ENCODE results near the gene KIF18B. TPM values are rescaled to one million over a fixed set of nuclear protein-coding genes. Genes with fewer than 3 reads are reported as not detected.

The KIF18B gene
- total RNA-seq, 3 donors from 2014 or later = 0.15 to 0.64 TPM; not detected in 1

GRCh38 chr17:44934745-44935105, 12.8 kb downstream of the KIF18B start:
- H3K36me3 ChIP-seq = no peaks in the 10 kb centered on the region
- no peaks in the 10 kb centered on the region for H3K27me3 ChIP-seq
- no peaks in the 10 kb centered on the region for H3K4me1 ChIP-seq
- H3K27ac ChIP-seq = no peak overlapping the region
- intact Hi-C loops (cut with DNase I; ENCODE audit: low total_unique reads) = no loop called here
- H3K9me3 ChIP-seq = peaks cover 0 to 4% of the 10 kb centered on the region in 2 donors
- no peak for TF ChIP-seq POLR2AphosphoS5 (IDR thresholded peaks at IDR 0.05)
- TF ChIP-seq POLR2A (IDR thresholded peaks at IDR 0.05) = no peak
- TF ChIP-seq CTCF (IDR thresholded peaks at IDR 0.05) = no peak
- no peak for DNase-seq (ENCODE audit: low spot score in 2 of 2)
- no peak overlapping the region for H3K4me3 ChIP-seq

- no peaks in the 10 kb centered on the region for H3K4me1 ChIP-seq
- intact Hi-C loops (cut with DNase I; ENCODE audit: low total_unique reads) = no loop called here
- no peaks in the 10 kb centered on the region for H3K36me3 ChIP-seq
- TF ChIP-seq POLR2AphosphoS5 (IDR thresholded peaks at IDR 0.05) (no peak), CTCF (IDR thresholded peaks at IDR 0.05) (no peak), POLR2A (IDR thresholded peaks at IDR 0.05) (no peak)
- DNase-seq (ENCODE audit: low spot score in 2 of 2) = no peak
- H3K4me3 ChIP-seq = no peak overlapping the region
- peaks cover 0 to 4% of the 10 kb centered on the region in 2 donors for H3K9me3 ChIP-seq
- H3K27me3 ChIP-seq = no peaks in the 10 kb centered on the region
- no peak overlapping the region for H3K27ac ChIP-seq
These were observed 13.5 kb downstream of the KIF18B start for GRCh38 chr17:44933824-44934744.

GRCh38 chr17:44932787-44933097, 14.8 kb downstream of the KIF18B start:
- no peaks in the 10 kb centered on the region for H3K36me3 ChIP-seq
- no peak for TF ChIP-seq POLR2A (IDR thresholded peaks at IDR 0.05)
- TF ChIP-seq CTCF (IDR thresholded peaks at IDR 0.05) = no peak
- TF ChIP-seq POLR2AphosphoS5 (IDR thresholded peaks at IDR 0.05) = no peak
- H3K4me3 ChIP-seq = no peak overlapping the region
- no peaks in the 10 kb centered on the region for H3K9me3 ChIP-seq
- DNase-seq (ENCODE audit: low spot score in 2 of 2) = no peak
- no peaks in the 10 kb centered on the region for H3K4me1 ChIP-seq
- intact Hi-C loops (cut with DNase I; ENCODE audit: low total_unique reads) = no loop called here
- H3K27me3 ChIP-seq = no peaks in the 10 kb centered on the region
- no peak overlapping the region for H3K27ac ChIP-seq

- Histone ChIP-seq H3K27ac (no peak overlapping the region), H3K27me3 (no peaks in the 10 kb centered on the region), H3K4me1 (no peaks in the 10 kb centered on the region), H3K36me3 (no peaks in the 10 kb centered on the region), H3K9me3 (no peaks in the 10 kb centered on the region), H3K4me3 (no peak overlapping the region)
- peak in 1 of 2 donors; percentile 45 for DNase-seq (ENCODE audit: low spot score in 2 of 2)
- TF ChIP-seq POLR2A (IDR thresholded peaks at IDR 0.05) = no peak
- no peak for TF ChIP-seq CTCF (IDR thresholded peaks at IDR 0.05)
- no peak for TF ChIP-seq POLR2AphosphoS5 (IDR thresholded peaks at IDR 0.05)
- intact Hi-C loops (cut with DNase I; ENCODE audit: low total_unique reads) = no loop called here
These were observed 15.3 kb downstream of the KIF18B start for GRCh38 chr17:44932096-44932786.

GRCh38 chr17:44931376-44931775, 16.2 kb downstream of the KIF18B start:
- intact Hi-C loops (cut with DNase I; ENCODE audit: low total_unique reads) = no loop called here
- H3K4me3 ChIP-seq = no peak overlapping the region
- no peak overlapping the region for H3K27ac ChIP-seq
- TF ChIP-seq POLR2A (IDR thresholded peaks at IDR 0.05) (no peak), CTCF (IDR thresholded peaks at IDR 0.05) (no peak), POLR2AphosphoS5 (IDR thresholded peaks at IDR 0.05) (no peak)
- no peaks in the 10 kb centered on the region for H3K27me3 ChIP-seq
- no peak for DNase-seq (ENCODE audit: low spot score in 2 of 2)
- no peaks in the 10 kb centered on the region for H3K36me3 ChIP-seq
- H3K4me1 ChIP-seq = no peaks in the 10 kb centered on the region
- no peaks in the 10 kb centered on the region for H3K9me3 ChIP-seq
